Muscle of leg (tissue), 16 donors: ENCODE results near the gene LCE3E. TPM values are rescaled to one million over a fixed set of nuclear protein-coding genes. Genes with fewer than 3 reads are reported as not detected.
"Not testable (repeated sequence)": the region's sequence is repeated elsewhere in the genome, so short reads cannot be mapped to it uniquely, and the experiment has no call there.

Experiments
- DNase-seq: peaks from one replicate; pipeline ENCODE4 v3.0.0; 2013
- H3K27ac ChIP-seq: one replicate; pipeline ENCODE4 v1.5.1; 2013; ENCODE audit warnings: mild to moderate bottlenecking, low read length, control low read depth
- H3K27me3 ChIP-seq: one replicate; pipeline ENCODE4 v1.6.1; 2013; ENCODE audit warnings: low read length; ENCODE audit not compliant: control insufficient read depth, insufficient read depth
- H3K36me3 ChIP-seq: one replicate; pipeline ENCODE4 v1.6.1; 2013; ENCODE audit warnings: low read length; ENCODE audit not compliant: control insufficient read depth, insufficient read depth
- H3K4me1 ChIP-seq: one replicate; pipeline ENCODE4 v1.6.1; 2013; ENCODE audit warnings: low read length; ENCODE audit not compliant: control insufficient read depth, insufficient read depth
- H3K4me3 ChIP-seq: one replicate; pipeline ENCODE4 v1.5.1; 2013; ENCODE audit warnings: low read length, control low read depth
- H3K9me3 ChIP-seq: replicated peaks from 2 replicates; pipeline ENCODE4 v1.6.1; 2013; ENCODE audit warnings: low read depth, low read length; ENCODE audit not compliant: control insufficient read depth
- WGBS: methylation state at CpG from one replicate; pipeline ENCODE4 v1.1.5; 2013; ENCODE audit warnings: missing lambda C conversion rate; ENCODE audit not compliant: insufficient coverage; 5-methylcytosine and 5-hydroxymethylcytosine counted together
- long read RNA-seq, 11 donors: transcript quantifications; one replicate each; lab custom pipeline, GENCODE V29; 2026
- polyA plus RNA-seq, 8 donors: library from polyadenylated mRNA; unstranded; fragments of 120-200 nt; gene quantifications; one replicate each; pipeline versions ENCODE4 v1.2.1 to v1.2.3, GENCODE V29; 2013; ENCODE audit warnings: inconsistent platforms in 1 of 8, low replicate concordance in 1 of 8; ENCODE audit not compliant: insufficient read length in 8 of 8, insufficient read depth in 1 of 8
- total RNA-seq: library from RNA; stranded (reverse); fragments of 120-200 nt; gene quantifications from one replicate; pipeline ENCODE4 v1.2.4, GENCODE V29; 2013

Gene LCE3E
- total RNA-seq (not detected), polyA plus RNA-seq (not detected)
- long read RNA-seq, donor 1, result 0 reads
- long read RNA-seq, donor 2, result 0 reads
- long read RNA-seq, donor 3, result 0 reads
- long read RNA-seq, donor 4, result 0 reads
- long read RNA-seq, donor 5, result 0 reads
- long read RNA-seq, donor 6, result 0 reads
- long read RNA-seq, donor 7, result 0 reads
- long read RNA-seq, donor 8, result 0 reads
- long read RNA-seq, donor 9, result 0 reads
- long read RNA-seq, donor 10, result 0 reads
- long read RNA-seq, donor 11, result 0 reads

- H3K36me3 ChIP-seq, result no peaks in the 10 kb centered on the region
- H3K27ac ChIP-seq, result no peak within 1 kb of the TSS
- H3K4me3 ChIP-seq, result no peak within 1 kb of the TSS
- no peaks in the 10 kb centered on the region for H3K4me1 ChIP-seq
- H3K27me3 ChIP-seq, result no peaks in the 10 kb centered on the region
- H3K9me3 ChIP-seq, result peaks cover 9% of the 10 kb centered on the region
- WGBS, result 63% methylated on average over 1 of the region's 1 CpG
- DNase-seq, result no peak
Observed at GRCh38 chr1:152566681-152567080, at the start of gene LCE3E. TSS of gene LCE3E (minus strand) at chr1:152566780. CDS start at chr1:152566208, 572 bp downstream.

GRCh38 chr1:152613511-152613910 is 46.9 kb upstream of the LCE3E start, which contains the start of gene LCE3B:
TSS of gene LCE3B (plus strand) at chr1:152613811. CDS start at chr1:152613811, 0 bp downstream.
- H3K4me3 ChIP-seq, result no peak within 1 kb of the TSS
- H3K27ac ChIP-seq, result no peak within 1 kb of the TSS
- WGBS, result no CpG with 5 or more reads among the region's 1 CpG
- peaks cover 23% of the 10 kb centered on the region for H3K9me3 ChIP-seq
- DNase-seq, result no peak
- H3K27me3 ChIP-seq, result no peaks in the 10 kb centered on the region
- no peaks in the 10 kb centered on the region for H3K4me1 ChIP-seq
- no peaks in the 10 kb centered on the region for H3K36me3 ChIP-seq

GRCh38 chr1:152599934-152600333 is 33.4 kb upstream of the LCE3E start, which contains the start of gene LCE3C:
TSS of gene LCE3C (plus strand) at chr1:152600234. CDS start at chr1:152600732, 498 bp downstream.
- Histone ChIP-seq H3K4me1 (no peaks in the 10 kb centered on the region), H3K27me3 (no peaks in the 10 kb centered on the region), H3K36me3 (no peaks in the 10 kb centered on the region), H3K9me3 (peaks cover 16% of the 10 kb centered on the region), H3K27ac (no peak within 1 kb of the TSS), H3K4me3 (no peak within 1 kb of the TSS)
- WGBS, result no CpG with 5 or more reads among the region's 4 CpGs
- no peak for DNase-seq

- no peak for DNase-seq
- no peaks in the 10 kb centered on the region for H3K27me3 ChIP-seq
- no peak overlapping the region for H3K27ac ChIP-seq
- H3K4me3 ChIP-seq, result no peak overlapping the region
- no peaks in the 10 kb centered on the region for H3K36me3 ChIP-seq
- peaks cover 9% of the 10 kb centered on the region for H3K9me3 ChIP-seq
- no CpG with 5 or more reads among the region's 2 CpGs for WGBS
- no peaks in the 10 kb centered on the region for H3K4me1 ChIP-seq
Observed at GRCh38 chr1:152596986-152597385, 30.4 kb upstream of the LCE3E start.

- Histone ChIP-seq H3K36me3 (no peaks in the 10 kb centered on the region), H3K27ac (no peak overlapping the region), H3K4me1 (no peaks in the 10 kb centered on the region), H3K4me3 (no peak overlapping the region), H3K27me3 (no peaks in the 10 kb centered on the region), H3K9me3 (peaks cover 2% of the 10 kb centered on the region)
- no peak for DNase-seq
- WGBS, result no CpG with 5 or more reads among the region's 1 CpG
Observed at GRCh38 chr1:152585586-152585985, 19.0 kb upstream of the LCE3E start.

- Histone ChIP-seq H3K27ac (no peak overlapping the region), H3K36me3 (no peaks in the 10 kb centered on the region), H3K4me3 (no peak overlapping the region), H3K9me3 (peaks cover 2% of the 10 kb centered on the region), H3K27me3 (no peaks in the 10 kb centered on the region), H3K4me1 (no peaks in the 10 kb centered on the region)
- WGBS, result no CpG with 5 or more reads among the region's 1 CpG
- DNase-seq, result no peak
Observed at GRCh38 chr1:152582647-152583046, 16.1 kb upstream of the LCE3E start.

GRCh38 chr1:152580433-152580832 is 13.9 kb upstream of the LCE3E start, which contains the start of gene LCE3D:
TSS of gene LCE3D (minus strand) at chr1:152580516. CDS start at chr1:152579936, 580 bp downstream.
- 14% methylated on average over 1 of the region's 4 CpGs for WGBS
- H3K4me1 ChIP-seq, result no peaks in the 10 kb centered on the region
- no peaks in the 10 kb centered on the region for H3K27me3 ChIP-seq
- DNase-seq, result no peak
- no peak within 1 kb of the TSS for H3K27ac ChIP-seq
- no peak within 1 kb of the TSS for H3K4me3 ChIP-seq
- no peaks in the 10 kb centered on the region for H3K36me3 ChIP-seq
- H3K9me3 ChIP-seq, result peaks cover 3% of the 10 kb centered on the region

- H3K4me1 ChIP-seq, H3K27me3 ChIP-seq, H3K9me3 ChIP-seq, H3K36me3 ChIP-seq, DNase-seq, H3K27ac ChIP-seq, H3K4me3 ChIP-seq: not testable (repeated sequence)
- WGBS, result 96% methylated on average over 7 of the region's 9 CpGs
Observed at GRCh38 chr1:152579526-152579925, 12.9 kb upstream of the LCE3E start.

- Histone ChIP-seq H3K4me3 (no peak overlapping the region), H3K9me3 (peaks cover 6% of the 10 kb centered on the region), H3K27ac (no peak overlapping the region), H3K27me3 (no peaks in the 10 kb centered on the region), H3K36me3 (no peaks in the 10 kb centered on the region), H3K4me1 (no peaks in the 10 kb centered on the region)
- no CpG with 5 or more reads among the region's 2 CpGs for WGBS
- no peak for DNase-seq
Observed at GRCh38 chr1:152577168-152577567, 10.6 kb upstream of the LCE3E start.

GRCh38 chr1:152565535-152566215 is 905 bp downstream of the LCE3E start:
- no peaks in the 10 kb centered on the region for H3K36me3 ChIP-seq
- no peaks in the 10 kb centered on the region for H3K27me3 ChIP-seq
- H3K4me3 ChIP-seq, result no peak overlapping the region
- H3K4me1 ChIP-seq, result no peaks in the 10 kb centered on the region
- H3K9me3 ChIP-seq, result peaks cover 11% of the 10 kb centered on the region
- 68% methylated on average over 5 of the region's 14 CpGs for WGBS
- no peak overlapping the region for H3K27ac ChIP-seq
- no peak for DNase-seq
